Measurements from ENCODE around the gene PTK7. TPM values are rescaled to one million over a fixed set of nuclear protein-coding genes. Genes with fewer than 3 reads are reported as not detected.

Gene PTK7
- polyA plus RNA-seq, 4 donors = 228 to 269 (median 239) TPM

DNA sequence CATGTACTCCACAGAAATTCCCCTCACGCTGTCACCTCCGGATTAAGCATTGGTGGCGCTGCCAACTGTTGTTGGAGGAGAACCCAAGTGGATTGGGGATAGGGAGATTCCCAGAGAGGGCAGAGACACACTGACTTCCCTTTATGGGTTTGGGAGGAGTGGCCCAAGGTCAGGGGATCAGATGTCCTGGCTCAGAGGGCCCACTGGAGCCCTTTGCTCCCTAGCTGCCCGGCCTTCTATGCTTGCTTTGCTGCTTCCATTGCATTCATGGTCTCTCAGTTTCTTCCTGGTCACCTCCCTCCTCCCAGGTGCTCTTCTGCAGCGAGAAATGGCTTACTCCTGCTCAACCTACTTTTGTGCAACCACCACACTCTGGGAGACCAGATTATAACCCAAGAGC, 120.2 kb downstream of the PTK7 start:
- DNase-seq (ENCODE audit: low read depth in 4 of 4, low spot score in 3 of 4) = no peak

DNA sequence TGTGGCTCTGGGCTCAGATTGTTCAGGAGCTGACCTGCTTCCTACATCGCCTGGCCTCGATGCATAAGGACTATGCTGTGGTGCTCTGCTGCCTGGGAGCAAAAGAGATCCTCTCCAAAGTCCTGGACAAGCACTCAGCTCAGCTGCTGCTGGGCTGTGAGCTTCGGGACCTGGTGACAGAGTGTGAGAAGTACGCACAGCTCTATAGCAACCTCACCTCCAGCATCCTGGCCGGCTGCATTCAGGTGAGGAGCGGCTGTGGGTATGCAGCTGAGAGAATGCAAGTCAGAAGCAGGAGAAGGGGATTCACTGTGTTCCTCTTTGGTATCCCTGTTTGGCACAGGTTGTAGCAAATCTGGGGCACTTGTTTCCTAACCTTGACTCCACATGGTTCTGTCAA, 123.8 kb downstream of the PTK7 start:
- no peak for DNase-seq (ENCODE audit: low read depth in 4 of 4, low spot score in 3 of 4)

DNA sequence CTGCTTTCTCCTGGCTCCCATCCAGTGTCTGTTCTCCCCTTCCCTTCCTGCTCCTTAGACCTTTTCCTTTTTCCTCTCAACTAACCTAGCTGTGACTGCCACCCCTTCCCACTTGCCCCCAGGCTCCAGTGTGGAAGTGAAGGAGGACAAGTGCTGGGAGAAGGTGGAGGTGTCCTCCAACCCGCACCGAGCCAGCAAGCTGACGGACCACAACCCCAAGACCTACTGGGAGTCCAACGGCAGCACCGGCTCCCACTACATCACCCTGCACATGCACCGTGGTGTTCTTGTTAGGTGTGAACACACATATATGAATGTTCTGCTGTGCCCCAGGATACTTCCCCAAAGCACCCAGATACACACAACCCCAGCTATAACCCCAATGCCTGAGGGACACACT, 124.4 kb downstream of the PTK7 start:
- no peak for DNase-seq (ENCODE audit: low read depth in 4 of 4, low spot score in 3 of 4)

DNA sequence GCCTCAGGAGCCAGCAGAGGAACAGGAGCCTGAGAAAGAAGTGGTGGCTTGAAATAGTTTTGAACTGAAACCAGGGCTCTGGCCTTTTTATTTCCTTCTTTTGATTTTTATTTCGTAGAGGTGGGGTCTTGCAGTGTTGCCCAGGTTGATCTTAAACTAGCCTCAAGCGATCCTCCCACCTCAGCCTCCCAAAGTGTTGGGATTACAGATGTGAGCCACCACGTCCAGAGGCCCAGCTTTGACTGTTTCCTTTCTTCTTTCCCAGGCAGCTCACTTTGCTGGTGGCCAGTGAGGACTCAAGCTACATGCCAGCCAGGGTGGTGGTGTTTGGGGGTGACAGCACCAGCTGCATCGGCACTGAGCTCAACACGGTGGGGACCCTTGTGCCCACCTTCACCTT, 126.3 kb downstream of the PTK7 start:
- DNase-seq (ENCODE audit: low read depth in 4 of 4, low spot score in 3 of 4) = no peak

GRCh38 chr6:43203029-43203717, 127.1 kb downstream of the PTK7 start:
- no peak for DNase-seq (ENCODE audit: low read depth in 4 of 4, low spot score in 3 of 4)

DNA sequence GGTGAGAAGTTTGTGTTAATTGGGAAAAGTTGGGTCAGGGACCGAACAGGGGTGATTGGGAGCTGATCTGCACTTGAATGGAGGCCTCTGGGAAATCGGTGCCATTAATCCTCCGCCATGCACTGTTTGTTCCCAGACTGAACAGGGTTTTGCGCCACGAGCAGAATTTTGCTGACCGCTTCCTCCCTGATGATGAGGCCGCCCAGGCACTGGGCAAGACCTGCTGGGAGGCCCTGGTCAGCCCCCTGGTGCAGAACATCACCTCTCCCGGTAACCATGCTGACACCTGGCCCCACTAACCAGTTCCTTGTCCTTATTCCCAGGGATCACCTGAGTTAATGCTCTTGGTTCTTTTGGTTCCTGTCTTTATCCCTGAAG, 127.6 kb downstream of the PTK7 start:
- DNase-seq (ENCODE audit: low read depth in 4 of 4, low spot score in 3 of 4) = no peak

- no peak for DNase-seq (ENCODE audit: low read depth in 4 of 4, low spot score in 3 of 4)
Measured at GRCh38 chr6:43204271-43205105, 128.4 kb downstream of the PTK7 start.

DNA sequence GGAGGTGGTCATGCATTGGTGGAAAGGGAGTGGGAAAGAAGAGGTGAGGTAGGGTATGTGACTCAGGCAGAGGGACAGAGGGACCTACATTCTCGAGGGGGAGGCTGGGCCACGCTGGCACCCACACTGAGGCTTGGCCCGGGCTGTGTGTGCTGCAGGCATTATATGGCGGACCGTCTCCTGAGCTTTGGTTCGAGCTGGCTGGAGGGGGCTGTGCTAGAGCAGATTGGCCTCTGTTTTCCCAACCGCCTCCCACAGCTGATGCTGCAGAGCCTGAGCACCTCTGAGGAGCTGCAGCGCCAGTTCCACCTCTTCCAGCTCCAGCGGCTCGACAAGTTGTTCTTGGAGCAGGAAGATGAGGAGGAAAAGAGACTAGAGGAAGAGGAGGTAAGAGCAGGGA, 129.7 kb downstream of the PTK7 start:
- DNase-seq (ENCODE audit: low read depth in 4 of 4, low spot score in 3 of 4) = no peak

GRCh38 chr6:43207286-43207685, 131.2 kb downstream of the PTK7 start:
- DNase-seq (ENCODE audit: low read depth in 4 of 4, low spot score in 3 of 4) = no peak

Other genes with a start within 250 kb of the PTK7 start
- gene RPL7L1, start 196.7 kb upstream of the PTK7 start, polyA plus RNA-seq (ENCODE audit: insufficient read length in 4 of 4) = 100 to 1,000 TPM in 2 of 4 donors, 10 to 100 TPM in 2; 90.9 to 128 (median 105) TPM
- under 1 TPM in 1 of 4 donors, not detected in 3; 0.47 TPM for gene PTCRA, start 160.3 kb upstream of the PTK7 start, polyA plus RNA-seq (ENCODE audit: insufficient read length in 4 of 4)
- 10 to 100 TPM; 52.3 to 64.9 (median 59.1) TPM for gene CNPY3, start 146.8 kb upstream of the PTK7 start, polyA plus RNA-seq (ENCODE audit: insufficient read length in 4 of 4)
- 1 to 10 TPM in 1 of 4 donors, under 1 TPM in 3; 0.45 to 2.0 (median 0.64) TPM for gene GNMT, start 115.6 kb upstream of the PTK7 start, polyA plus RNA-seq (ENCODE audit: insufficient read length in 4 of 4)
- 10 to 100 TPM; 15.5 to 27.2 (median 19.1) TPM for gene PEX6, start 97.1 kb upstream of the PTK7 start, polyA plus RNA-seq (ENCODE audit: insufficient read length in 4 of 4)
- gene PPP2R5D, start 91.7 kb upstream of the PTK7 start, polyA plus RNA-seq (ENCODE audit: insufficient read length in 4 of 4) = 10 to 100 TPM; 60.3 to 72.1 (median 66.5) TPM
- 10 to 100 TPM; 71.0 to 91.9 (median 82.6) TPM for gene MEA1, start 62.4 kb upstream of the PTK7 start, polyA plus RNA-seq (ENCODE audit: insufficient read length in 4 of 4)
- 100 to 1,000 TPM in 1 of 4 donors, 10 to 100 TPM in 3; 90.6 to 112 (median 95.0) TPM for gene KLHDC3, start 62.1 kb upstream of the PTK7 start, polyA plus RNA-seq (ENCODE audit: insufficient read length in 4 of 4)
- gene RRP36, start 54.7 kb upstream of the PTK7 start, polyA plus RNA-seq (ENCODE audit: insufficient read length in 4 of 4) = 10 to 100 TPM; 37.6 to 64.1 (median 58.5) TPM
- 10 to 100 TPM; 45.8 to 59.0 (median 48.7) TPM for gene CUL7, start 22.5 kb upstream of the PTK7 start, polyA plus RNA-seq (ENCODE audit: insufficient read length in 4 of 4)
- gene MRPL2, start 16.9 kb upstream of the PTK7 start, polyA plus RNA-seq (ENCODE audit: insufficient read length in 4 of 4) = 10 to 100 TPM; 38.4 to 78.4 (median 55.1) TPM
- gene KLC4, start 16.7 kb upstream of the PTK7 start, polyA plus RNA-seq (ENCODE audit: insufficient read length in 4 of 4) = 10 to 100 TPM; 30.6 to 74.2 (median 51.3) TPM
- 10 to 100 TPM; 26.5 to 38.2 (median 30.9) TPM for gene SRF, start 95.0 kb downstream of the PTK7 start, polyA plus RNA-seq (ENCODE audit: insufficient read length in 4 of 4)
- gene CUL9, start 105.9 kb downstream of the PTK7 start, polyA plus RNA-seq (ENCODE audit: insufficient read length in 4 of 4) = 10 to 100 TPM; 24.7 to 48.7 (median 34.5) TPM
- 10 to 100 TPM; 29.2 to 87.2 (median 46.4) TPM for gene DNPH1, start 153.2 kb downstream of the PTK7 start, polyA plus RNA-seq (ENCODE audit: insufficient read length in 4 of 4)
- under 1 TPM; 0.20 to 0.44 (median 0.30) TPM for gene TTBK1, start 167.2 kb downstream of the PTK7 start, polyA plus RNA-seq (ENCODE audit: insufficient read length in 4 of 4)
- under 1 TPM; 0.39 to 0.76 (median 0.58) TPM for gene SLC22A7, start 221.9 kb downstream of the PTK7 start, polyA plus RNA-seq (ENCODE audit: insufficient read length in 4 of 4)
- gene CRIP3, start 232.5 kb downstream of the PTK7 start, polyA plus RNA-seq (ENCODE audit: insufficient read length in 4 of 4) = 1 to 10 TPM; 2.4 to 8.1 (median 4.0) TPM